GM21528 (cell line): Measurements from ENCODE around the gene BASP1.
"Not testable (repeated sequence)": the region's sequence is repeated elsewhere in the genome, so short reads cannot be mapped to it uniquely, and the experiment has no call there.

Source experiments
- ATAC-seq: cut with Tn5 transposase; IDR thresholded peaks from one replicate; pipeline ENCODE4 v1.9.1; 2021; ENCODE audit warnings: mild to moderate bottlenecking, moderate library complexity; ENCODE audit not compliant: unreplicated experiment, low FRiP score

BASP1 gene

DNA sequence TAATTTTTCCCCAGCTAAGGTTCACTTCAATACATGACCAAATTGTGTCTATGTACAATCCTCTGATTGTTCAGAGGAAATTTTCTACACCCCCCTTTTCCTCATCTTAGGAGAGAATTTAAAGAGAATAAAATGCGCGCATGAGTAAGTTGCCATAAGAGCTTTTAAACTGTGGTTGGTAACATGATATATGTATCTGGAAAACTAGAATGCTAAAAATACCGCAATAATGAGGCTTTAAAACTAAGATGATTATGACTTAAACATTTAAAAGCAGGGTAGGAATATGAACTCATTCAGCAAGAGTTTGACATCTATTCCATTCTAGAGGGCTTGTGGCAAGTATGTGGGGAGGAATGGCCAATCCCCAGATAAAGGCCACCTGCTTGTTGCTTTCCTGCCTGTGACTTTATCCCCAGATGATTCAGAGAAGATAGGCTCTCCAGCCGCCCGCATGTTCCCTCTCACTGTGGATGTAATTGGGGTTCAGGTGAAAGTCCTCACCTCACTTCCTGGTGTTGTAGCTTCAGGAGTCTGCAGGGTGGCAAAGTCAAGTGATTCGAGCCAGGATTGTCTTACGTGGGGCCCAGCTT lies 26.5 kb upstream of the BASP1 start:
- no peak for ATAC-seq

DNA sequence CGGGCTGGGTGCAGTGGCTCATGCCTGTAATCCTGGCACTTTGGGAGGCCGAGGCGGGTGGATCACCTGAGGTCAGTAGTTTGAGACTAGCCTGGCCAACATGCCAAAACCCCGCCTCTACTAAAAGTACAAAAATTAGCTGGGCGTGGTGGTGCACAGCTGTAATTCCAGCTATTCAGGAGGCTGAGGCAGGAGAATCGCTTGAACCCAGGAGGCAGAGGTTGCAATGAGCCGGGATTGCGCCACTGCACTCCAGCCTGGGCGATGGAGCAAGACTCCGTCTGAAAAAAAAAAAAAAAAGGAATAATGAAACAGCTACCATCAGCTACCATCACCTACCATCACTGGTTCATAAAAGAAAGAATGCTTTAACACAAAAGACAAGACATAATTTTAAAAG lies 25.9 kb upstream of the BASP1 start:
- ATAC-seq: not testable (repeated sequence)

DNA sequence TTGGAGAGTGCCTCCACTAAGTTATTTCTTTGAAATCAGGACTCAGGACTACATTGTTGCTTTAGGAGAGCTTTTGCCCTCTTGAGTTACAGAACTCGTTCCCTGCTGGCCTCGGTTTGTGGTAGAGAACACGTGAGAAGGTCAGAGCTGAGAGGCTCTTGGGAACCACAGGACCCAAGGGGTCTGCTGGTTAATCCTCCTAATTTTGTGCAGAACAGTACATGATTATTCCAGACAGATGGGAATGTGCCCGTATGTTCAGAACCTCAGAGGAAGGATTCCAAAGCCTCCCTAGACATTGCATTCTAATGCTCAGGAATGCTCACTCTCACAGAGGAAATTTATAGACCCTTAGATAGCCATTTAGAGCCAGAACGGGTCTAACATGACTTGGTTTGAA lies 25.2 kb upstream of the BASP1 start:
- ATAC-seq: no peak

DNA sequence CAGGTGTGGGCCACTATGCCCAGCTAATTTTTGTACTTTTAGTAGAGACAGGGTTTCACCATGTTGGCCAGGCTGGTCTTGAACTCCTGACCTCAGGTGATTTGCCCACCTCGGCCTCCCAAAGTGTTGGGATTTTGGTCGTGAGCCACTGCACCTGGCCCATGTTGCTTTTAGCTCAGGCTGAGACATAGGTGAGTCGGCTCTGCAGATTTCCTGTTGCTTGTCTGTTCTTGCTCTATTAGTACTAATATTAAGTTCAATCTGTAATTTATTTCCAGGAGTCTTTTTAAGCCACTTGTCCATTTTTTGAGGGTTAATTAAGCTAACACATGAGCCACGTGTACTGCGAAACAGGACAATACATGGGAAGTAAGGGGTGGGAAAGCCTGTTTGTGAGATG lies 21.4 kb upstream of the BASP1 start:
- ATAC-seq: no peak

DNA sequence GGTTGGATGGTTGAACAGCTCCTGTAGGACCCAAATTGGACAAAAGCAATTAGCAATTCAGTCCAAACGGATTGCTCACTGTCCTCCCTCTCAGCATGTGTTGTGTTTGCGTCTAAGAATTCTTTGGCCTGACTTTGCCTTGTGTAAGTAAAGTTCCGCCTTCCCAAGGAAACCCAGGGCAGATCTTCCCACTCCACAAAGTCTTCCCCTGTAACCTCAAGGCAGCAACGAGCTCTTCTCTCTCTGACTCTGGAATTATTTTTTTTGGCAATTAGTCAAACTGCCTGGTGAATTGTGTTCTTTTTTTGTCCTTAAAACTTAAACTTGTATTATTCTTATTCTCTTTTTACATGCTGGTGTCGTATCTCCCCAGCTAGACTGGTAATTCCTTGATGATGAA lies 20.7 kb upstream of the BASP1 start:
- ATAC-seq: no peak

DNA sequence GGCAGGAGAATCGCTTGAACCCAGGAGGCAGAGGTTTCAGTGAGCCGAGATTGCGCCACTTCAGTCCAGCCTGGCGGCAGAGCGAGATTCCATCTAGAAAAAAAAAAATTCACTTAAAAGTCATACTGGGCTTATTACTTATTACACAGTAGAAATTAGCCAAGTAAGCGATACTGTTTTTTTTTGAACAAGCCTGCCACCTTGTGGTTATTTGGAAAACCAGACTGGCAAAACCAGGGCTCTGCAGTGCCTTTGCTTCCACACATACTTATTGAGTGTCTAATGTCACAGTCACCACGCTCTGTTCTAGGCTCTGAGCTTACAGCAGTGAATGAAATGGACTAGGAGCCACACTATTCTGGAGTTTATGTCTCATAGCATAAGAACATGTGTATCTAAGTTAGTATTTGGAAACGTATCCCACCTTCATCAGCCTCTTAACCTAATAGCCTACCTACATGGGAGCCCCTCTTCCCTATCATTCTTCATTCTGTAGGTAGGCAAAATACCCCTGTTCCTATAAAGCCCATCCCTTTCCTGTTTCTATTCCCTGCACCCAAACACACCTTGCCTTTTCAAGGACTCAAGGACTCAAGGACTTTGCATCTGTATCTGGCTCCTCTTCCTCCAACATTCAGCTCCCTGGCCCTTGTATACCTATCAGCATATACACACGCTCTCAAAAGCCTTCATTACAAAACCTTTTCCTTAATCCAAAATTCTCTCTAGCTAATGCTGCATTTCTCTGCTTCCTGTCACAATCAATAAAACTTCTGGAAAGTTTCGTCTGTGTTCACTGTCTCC lies 13.9 kb upstream of the BASP1 start:
- ATAC-seq: no peak

DNA sequence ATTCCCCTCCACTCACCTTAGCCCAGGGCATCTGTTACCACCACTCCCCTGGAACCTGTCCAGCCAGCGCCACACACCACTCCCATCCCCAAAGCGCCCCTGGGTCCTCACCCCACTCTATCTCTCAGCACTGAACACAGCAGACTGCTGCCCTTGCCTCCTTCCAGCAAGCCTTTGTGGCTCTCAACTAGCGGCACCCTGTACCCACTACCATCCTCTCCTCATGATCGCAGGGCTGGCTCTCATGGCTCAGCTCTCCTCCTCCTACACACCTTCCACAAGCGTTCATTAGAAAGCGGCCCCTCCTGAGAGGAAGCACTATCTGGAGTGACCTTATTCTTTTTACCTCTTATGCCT lies 13.3 kb upstream of the BASP1 start:
- no peak for ATAC-seq

DNA sequence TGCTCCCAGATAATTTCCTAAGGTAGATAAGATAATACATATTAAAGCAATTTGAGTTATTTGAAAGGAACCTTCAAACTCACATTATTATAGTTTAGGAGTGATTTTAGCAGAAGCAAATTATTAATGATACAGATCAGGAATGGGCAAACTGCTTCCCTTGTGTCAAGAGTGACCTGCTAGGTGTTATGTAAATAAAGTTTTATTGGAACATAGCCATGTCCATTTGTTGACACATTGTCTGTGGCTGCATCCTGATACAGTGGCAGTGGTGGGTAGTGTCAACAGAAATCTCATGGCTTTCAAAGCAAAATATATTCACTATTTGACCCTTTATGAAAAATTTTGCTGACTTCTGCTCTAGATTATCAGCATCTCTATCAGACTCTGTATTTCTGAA lies 11.4 kb upstream of the BASP1 start:
- ATAC-seq: no peak

DNA sequence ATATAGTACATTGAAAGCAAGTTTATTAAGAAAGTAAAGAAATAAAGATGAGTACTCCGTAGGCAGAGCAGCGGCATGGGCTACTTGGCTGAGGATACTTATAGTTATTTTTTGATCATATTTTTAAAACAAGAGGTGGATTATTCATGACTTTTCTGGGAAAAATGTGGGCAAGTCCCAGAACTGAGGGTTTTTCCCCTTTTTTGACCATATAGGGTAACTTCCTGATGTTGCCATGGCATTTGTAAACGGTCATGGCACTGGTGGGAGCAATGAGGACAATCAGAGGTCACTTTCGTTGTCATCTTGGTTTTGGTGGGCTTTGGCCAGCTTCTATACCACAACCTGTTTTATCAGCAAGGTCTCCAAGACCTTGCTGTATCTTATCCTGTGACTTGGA lies 5.2 kb upstream of the BASP1 start:
- ATAC-seq: no peak

DNA sequence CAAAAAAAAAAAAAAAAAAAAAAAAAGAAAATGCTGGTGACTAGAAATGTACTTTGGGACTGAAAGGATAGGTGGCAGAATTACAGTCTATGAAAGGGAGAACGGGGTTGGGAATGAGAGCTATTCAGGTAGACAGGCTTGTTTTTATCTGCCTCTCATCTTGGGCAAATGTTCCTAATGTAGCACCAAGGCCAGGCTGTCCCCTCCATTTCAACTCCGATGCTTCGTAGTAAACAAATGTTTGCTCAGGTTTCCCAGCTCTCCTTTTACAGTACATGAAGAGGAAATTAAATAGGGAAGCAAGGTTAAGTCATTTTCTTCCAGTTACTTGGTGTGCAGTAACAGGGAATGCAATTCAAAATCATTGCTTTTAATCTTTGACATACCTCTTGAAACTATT lies 4.4 kb upstream of the BASP1 start:
- ATAC-seq: no peak

DNA sequence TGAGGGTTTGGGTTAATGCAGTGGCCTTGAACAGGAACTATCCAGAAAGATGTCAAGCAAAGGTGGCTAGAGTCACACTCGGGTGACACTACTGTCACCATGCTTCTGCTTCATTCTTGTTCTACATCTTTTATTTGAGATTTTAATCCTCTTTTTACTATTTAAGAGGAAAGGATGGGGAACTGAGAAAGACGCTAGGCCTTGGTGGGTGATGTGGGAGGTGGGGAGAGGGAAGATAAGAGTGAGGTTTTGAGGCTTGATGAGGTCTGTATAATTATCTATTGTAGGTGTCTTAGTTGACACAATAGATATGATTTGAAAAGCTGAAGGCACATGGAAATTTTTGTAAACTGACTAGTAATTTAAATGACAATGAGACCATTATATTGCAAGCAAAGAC lies 3.5 kb upstream of the BASP1 start:
- ATAC-seq: no peak

DNA sequence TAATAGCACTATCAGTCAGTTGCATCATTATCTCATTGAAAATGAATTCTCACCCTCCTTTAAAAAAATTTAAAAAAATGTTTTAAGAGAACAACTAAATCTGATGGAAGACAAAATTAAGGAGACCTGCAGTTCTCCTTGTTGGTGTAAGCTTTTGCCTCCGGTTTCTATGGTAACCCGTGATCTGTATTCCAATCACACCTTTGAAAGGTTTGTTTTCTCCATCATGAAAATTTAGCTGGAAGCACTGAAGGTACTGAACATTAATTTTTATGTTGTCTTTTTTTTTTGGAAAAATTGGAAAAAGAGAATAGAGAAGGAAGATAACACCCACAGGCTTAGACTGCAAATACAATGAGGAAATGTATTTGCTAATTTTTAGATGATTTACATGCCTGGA lies 2.5 kb upstream of the BASP1 start:
- ATAC-seq: no peak

DNA sequence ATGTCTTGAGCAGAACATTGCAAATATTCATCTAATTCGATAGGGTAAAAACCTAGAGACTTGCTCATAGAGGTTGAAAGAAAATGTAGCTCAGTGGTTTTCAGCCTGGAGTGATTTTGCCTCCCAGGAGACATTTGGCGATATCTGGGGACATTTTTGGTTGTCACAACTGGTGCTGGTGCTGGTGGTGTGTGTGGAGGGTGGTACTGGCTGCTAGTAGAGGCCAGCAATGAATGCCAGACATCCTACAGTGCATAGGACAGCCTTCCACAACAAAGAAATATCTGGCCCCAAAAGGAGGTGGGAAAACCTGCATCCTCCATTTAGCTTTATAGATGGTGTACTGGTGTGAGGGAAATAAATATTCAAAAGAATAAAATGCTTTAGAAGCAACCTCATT lies 2.1 kb upstream of the BASP1 start:
- ATAC-seq: no peak

DNA sequence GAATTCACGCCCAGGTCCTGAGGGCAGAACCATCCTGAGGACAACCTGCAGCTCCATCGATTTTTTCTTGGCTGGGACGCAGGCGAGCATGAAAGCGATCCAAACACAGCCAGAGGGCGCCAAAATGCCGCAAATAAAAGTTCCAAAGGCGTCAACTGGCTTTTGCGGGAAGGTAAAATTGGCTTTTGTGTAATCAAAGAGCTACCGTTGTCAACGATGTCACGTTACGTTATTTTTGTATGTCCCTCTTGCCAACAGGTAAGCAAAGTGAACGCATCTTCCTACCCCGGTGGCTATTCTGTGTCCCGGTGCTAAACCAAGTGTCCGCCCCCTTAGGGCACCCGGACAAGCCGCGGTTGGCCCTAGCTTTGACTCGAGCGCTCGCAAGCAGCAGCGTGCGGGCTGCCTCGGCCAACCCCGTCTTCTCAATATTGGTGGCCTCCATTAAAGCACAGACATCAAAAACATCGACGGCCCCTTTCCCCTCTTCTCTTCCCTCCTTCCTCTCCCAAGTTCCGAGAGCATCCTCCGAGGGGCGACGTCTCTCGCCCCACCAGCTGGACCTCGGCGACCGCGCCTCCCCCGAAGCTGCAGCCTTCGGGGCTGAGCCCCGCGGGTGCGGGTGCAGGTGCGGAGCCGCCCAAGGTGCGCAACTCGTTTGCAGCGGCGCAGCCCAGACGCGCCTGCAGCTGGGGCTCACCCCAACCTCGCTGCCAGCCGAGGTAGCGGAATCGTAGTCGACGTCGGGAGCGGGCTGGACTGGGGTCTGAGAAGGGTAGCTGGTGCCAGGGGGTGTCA lies 1.1 kb upstream of the BASP1 start:
- peak; percentile 53 for ATAC-seq

DNA sequence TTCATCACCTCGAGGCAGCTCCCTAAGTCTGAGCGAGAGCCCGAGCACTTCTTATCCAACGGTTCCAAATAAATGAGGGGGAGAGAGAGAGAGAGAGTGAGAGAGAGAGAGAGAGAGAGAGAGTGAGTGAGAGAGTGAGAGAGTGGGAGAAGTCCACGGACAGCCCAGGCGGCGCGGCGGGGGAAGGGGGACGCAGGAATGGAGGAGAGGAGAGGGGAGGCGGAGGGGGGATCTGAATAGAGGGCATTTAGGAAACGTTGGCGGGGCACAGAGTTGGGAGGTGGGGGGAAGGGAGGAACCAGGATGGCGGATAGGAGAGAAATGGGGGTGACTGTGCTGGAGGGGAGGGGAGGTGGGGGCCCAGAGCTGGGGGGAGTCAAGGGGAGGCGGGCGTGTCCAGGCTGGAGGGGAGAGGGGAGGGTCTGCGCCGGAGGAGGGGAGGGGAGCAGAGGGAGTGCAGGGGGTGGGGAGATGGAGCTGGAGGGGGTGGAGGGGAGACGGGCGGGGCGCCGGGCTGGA lies 398 bp upstream of the BASP1 start:
- ATAC-seq: no peak

DNA sequence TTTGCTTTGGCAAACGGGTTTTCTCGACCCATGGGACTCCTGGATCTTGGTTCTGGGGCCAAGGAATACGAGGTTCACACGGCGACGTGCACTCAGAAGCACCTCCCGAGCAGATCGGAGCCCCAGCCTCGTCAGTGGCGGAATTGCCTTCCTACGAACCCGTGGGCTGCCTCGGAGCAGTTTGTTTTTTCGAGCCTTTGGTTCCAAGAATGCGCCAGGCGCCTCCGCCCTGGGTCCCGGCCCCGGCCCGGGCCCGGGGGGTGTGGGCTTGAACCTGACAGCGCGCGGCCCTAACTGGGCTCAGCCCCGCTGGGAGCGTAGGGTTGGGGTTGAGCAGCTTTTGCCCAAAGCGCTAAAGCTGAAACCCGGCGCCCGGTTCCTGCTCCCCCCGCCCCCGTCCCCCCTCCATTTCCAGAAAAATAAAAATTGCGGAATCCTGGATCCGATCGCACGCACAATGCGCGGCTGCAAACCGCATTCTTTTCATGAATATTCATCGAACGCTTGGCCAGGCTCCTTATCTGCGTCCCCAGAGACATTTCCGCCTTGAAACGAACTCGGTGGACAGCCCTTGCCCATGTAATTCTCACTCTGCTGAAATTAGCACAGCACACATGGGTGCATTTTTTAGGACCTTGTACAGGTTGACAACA lies 1.0 kb downstream of the BASP1 start:
- ATAC-seq: peak; percentile 39

DNA sequence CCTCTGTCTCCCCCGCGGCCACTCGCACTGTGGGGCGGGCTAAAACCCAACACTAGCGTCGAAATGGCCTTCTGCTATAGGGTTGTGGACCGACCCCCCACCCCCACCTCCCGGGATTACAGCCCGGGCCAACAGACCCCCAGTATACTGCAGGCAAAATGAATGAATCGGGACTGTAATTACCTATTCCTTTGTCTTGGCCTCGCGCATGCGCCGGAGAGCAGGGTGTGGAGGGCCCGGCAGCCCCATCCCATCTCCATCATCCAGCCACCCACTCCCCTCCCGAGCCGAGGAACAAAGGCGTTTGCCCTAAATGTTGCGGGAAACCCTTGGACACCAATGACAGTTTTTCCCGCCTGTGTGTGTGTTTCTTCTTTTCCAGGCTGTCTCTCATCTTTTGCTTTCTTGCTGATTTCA lies 1.6 kb downstream of the BASP1 start:
- ATAC-seq: no peak

DNA sequence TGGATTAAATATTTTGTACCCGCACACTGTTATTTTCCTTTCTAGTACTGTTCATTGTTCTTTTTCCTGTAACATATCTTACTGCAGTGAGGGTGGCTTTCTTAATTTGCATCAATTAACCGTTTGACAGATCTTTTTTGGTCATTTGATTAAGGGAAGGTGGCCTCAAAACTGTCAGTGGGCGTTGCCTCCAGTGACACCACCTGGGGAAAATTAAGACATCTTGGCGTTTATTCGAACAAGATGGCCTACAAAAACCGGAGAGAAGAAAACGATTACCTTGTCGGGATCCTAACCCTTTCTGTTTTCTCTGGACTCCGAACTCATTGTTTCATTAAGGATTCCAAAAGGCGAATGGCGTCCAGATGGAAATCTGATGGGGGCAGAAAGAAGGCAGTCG lies 2.0 kb downstream of the BASP1 start:
- no peak for ATAC-seq

DNA sequence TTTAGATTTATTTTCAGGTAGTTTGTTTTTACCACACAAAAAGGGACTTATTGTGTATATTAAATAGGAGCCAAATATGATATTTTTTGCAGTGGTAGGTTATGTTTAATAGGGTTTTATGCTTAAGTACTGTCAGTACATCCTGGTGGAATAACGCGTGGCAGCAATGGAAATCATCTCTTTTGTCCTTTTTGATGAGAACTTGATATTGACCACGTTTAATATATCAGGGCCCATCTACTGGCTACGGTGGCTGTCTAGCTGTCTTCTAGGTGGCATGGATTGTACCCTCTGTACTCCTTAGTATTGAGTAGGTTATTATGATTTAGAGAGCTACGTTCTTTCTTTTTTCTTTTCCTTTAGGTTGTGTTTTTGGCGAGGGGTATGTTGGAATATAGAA lies 2.6 kb downstream of the BASP1 start:
- ATAC-seq: no peak

DNA sequence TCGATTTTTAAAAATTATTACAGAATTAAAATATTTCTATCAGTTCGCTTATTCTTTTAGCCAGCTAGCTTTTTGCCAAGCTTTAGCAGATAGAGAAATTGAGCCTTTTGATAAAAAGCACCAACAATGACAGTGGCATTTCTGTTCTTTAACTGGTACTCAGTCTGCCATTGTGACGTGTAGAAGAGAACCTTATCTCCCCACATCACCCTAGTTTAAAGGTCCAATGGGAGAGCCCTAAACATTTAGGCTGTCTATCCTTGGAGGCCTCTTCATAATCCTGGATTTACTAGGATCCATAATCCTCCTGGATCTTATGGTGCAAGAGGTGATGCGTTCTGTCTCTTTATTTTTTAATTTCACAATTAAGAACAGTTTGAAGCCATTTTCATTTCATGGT lies 3.0 kb downstream of the BASP1 start:
- ATAC-seq: no peak
